GM12878 (cell line): ENCODE measurements around the gene COL21A1. TPM values are rescaled to one million over a fixed set of nuclear protein-coding genes. Genes with fewer than 3 reads are reported as not detected.

Experiments
- ATAC-seq: fragments of 200-7000 bp; cut with Tn5 transposase; 3 replicates; pipeline ENCODE4 v1.9.1; 2020; ENCODE audit warnings: mild to moderate bottlenecking, moderate library complexity
- BruUV-seq: library from RNA; stranded (reverse); fragments of 400-500 nt; replicated peaks from 2 replicates; lab custom pipeline; 2021; lab: Mats Ljungman, UMichigan
- CTCF ChIA-PET: fragments of 300-600 bp; sonication (Branson Sonifier 250); formaldehyde crosslinking; extraction: SDS; loops from one replicate; lab custom pipeline; 2021; ENCODE audit warnings: inconsistent platforms; lab: Yijun Ruan, JAX
- POLR2A ChIA-PET: fragments of 350-600 bp; formaldehyde crosslinking; extraction: SDS; loops from one replicate; lab custom pipeline; 2021; ENCODE audit warnings: inconsistent platforms; lab: Charles Lee
- RAD21 ChIA-PET: fragments of 300-600 bp; sonication (Branson Sonifier 250); formaldehyde crosslinking; loops from one replicate; lab custom pipeline; 2023; ENCODE audit warnings: antibody characterized with exemption; ENCODE audit not compliant: unreplicated experiment; lab: Charles Lee
- SMC1A ChIA-PET: fragments of 300-600 bp; sonication (Branson Sonifier 250); formaldehyde crosslinking; loops from one replicate; lab custom pipeline; 2023; ENCODE audit not compliant: unreplicated experiment, uncharacterized antibody; lab: Charles Lee
- DNase-seq: peaks from one replicate; pipeline ENCODE4 v3.0.0-alpha.2; 2011; ENCODE audit warnings: low read depth, low spot score
- FAIRE-seq: peaks from 3 replicates; lab custom pipeline; 2011; peaks lifted over from hg19 to GRCh38; lab: Jason Lieb, UNC
- H2AFZ ChIP-seq: 2 replicates; pipeline ENCODE4 v1.6.0; 2011; ENCODE audit warnings: low read depth, low read length, control low read depth; ENCODE audit not compliant: control insufficient read depth
- H3K27ac ChIP-seq: 2 replicates; pipeline ENCODE4 v1.5.1; 2011; ENCODE audit warnings: control low read depth; ENCODE audit not compliant: control insufficient read depth, insufficient read depth
- H3K27me3 ChIP-seq, 2 experiments: replicated peaks in 1 of 2; 2 replicates each; pipeline versions ENCODE4 v1.6.0 to v1.6.1; 2011; ENCODE audit warnings: low read length in 1 of 2; ENCODE audit not compliant: control insufficient read depth in 2 of 2, insufficient read depth in 2 of 2
- H3K36me3 ChIP-seq, 2 experiments: 2 replicates each; pipeline ENCODE4 v1.5.1; 2011; ENCODE audit warnings: low read length in 1 of 2; ENCODE audit not compliant: control insufficient read depth in 2 of 2, insufficient read depth in 2 of 2
- H3K4me1 ChIP-seq: 2 replicates; pipeline ENCODE4 v1.6.1; 2011; ENCODE audit warnings: mild to moderate bottlenecking, low read length, moderate library complexity, mixed read lengths; ENCODE audit not compliant: control insufficient read depth, insufficient read depth
- H3K4me2 ChIP-seq: 2 replicates; pipeline ENCODE4 v1.6.0; 2011; ENCODE audit warnings: control low read depth; ENCODE audit not compliant: control insufficient read depth, insufficient read depth
- H3K4me3 ChIP-seq: fragments of 200-600 bp; sonication (generic); 2 replicates; pipeline ENCODE4 v1.5.1; 2016
- H3K79me2 ChIP-seq: 2 replicates; pipeline ENCODE4 v1.6.0; 2011; ENCODE audit warnings: low read length; ENCODE audit not compliant: control insufficient read depth, insufficient read depth
- H3K9ac ChIP-seq: 2 replicates; pipeline ENCODE4 v1.8.0; 2011; ENCODE audit warnings: low read length, control low read depth, mixed read lengths; ENCODE audit not compliant: control insufficient read depth, insufficient read depth
- H3K9me3 ChIP-seq: replicated peaks from 3 replicates; pipeline ENCODE4 v1.5.1; 2011; ENCODE audit warnings: mild to moderate bottlenecking, low read length; ENCODE audit not compliant: control insufficient read depth, insufficient read depth
- H4K20me1 ChIP-seq: 2 replicates; pipeline ENCODE4 v1.6.0; 2011; ENCODE audit not compliant: control insufficient read depth, insufficient read depth
- BCL11A ChIP-seq: IDR thresholded peaks from 2 replicates; pipeline ENCODE4 v1.6.1; 2011; ENCODE audit warnings: low read depth, low read length
- CBX5 ChIP-seq: sonication (generic); IDR thresholded peaks from 2 replicates; pipeline ENCODE4 v1.6.1; 2016; ENCODE audit warnings: low read depth, moderate library complexity, mild to moderate bottlenecking, inconsistent platforms
- DPF2 ChIP-seq: fragments of 450-650 bp; IDR thresholded peaks from 2 replicates; pipeline ENCODE4 v1.6.1; 2017; ENCODE audit warnings: mild to moderate bottlenecking
- EZH2 ChIP-seq: IDR thresholded peaks from 2 replicates; pipeline ENCODE4 v1.6.1; 2012; ENCODE audit warnings: low read depth, mild to moderate bottlenecking, control low read depth, inconsistent platforms, low read length, borderline replicate concordance; ENCODE audit not compliant: control insufficient read depth
- HDAC2 ChIP-seq: fragments of 200-600 bp; sonication (generic); IDR thresholded peaks from 2 replicates; pipeline ENCODE4 v1.6.1; 2017
- HDGF ChIP-seq: fragments of 450-650 bp; IDR thresholded peaks from 2 replicates; pipeline ENCODE4 v1.6.1; 2016; ENCODE audit warnings: antibody characterized with exemption
- JUNB ChIP-seq: IDR thresholded peaks from 2 replicates; pipeline ENCODE4 v1.6.1; 2016; ENCODE audit warnings: antibody characterized with exemption, mild to moderate bottlenecking
- POLR2AphosphoS5 ChIP-seq: IDR thresholded peaks from 2 replicates; pipeline ENCODE4 v1.6.1; 2011; ENCODE audit warnings: mild to moderate bottlenecking, low read length, inconsistent platforms
- SMAD1 ChIP-seq: fragments of 450-650 bp; IDR thresholded peaks from 2 replicates; pipeline ENCODE4 v1.6.1; 2018; ENCODE audit warnings: mild to moderate bottlenecking, low read depth; ENCODE audit not compliant: partially characterized antibody
- TAF1 ChIP-seq: IDR thresholded peaks from 2 replicates; pipeline ENCODE4 v1.6.1; 2011; ENCODE audit warnings: mild to moderate bottlenecking, low read depth, low read length, borderline replicate concordance
- TARDBP ChIP-seq: IDR thresholded peaks from 2 replicates; pipeline ENCODE4 v1.6.1; 2016; ENCODE audit warnings: borderline replicate concordance
- ZSCAN29 ChIP-seq: fragments of 450-650 bp; IDR thresholded peaks from 2 replicates; pipeline ENCODE4 v1.6.1; 2017; ENCODE audit warnings: mild to moderate bottlenecking, moderate library complexity
- in situ Hi-C: fragments of 300-500 bp; cut with MboI; formaldehyde crosslinking; loops from 9 replicates; pipeline ENCODE4 v1.14.3; 2018; ENCODE audit warnings: mixed read lengths
- intact Hi-C: fragments of 100-400 bp; cut with micrococcal nuclease; formaldehyde crosslinking; loops from one replicate; pipeline ENCODE4 v1.14.2; 2022; ENCODE audit not compliant: unreplicated experiment
- polyA plus RNA-seq, 11 experiments: library from polyadenylated mRNA; depleted of rRNA in 4 of 11; unstranded in 6 of 11; stranded (reverse) in 5 of 11; fragments of >200 nt; fragmentation: Nextera tagmentation in 4 of 11; fragmentation: Illumina TruSeq in 1 of 11; extraction: Ambion mirVana in 4 of 11; extraction: Trizol in 1 of 11; gene quantifications; 1 replicate in 1 of 11; 2 replicates in 10 of 11; pipeline versions ENCODE4 v1.2.1 to v1.2.3, GENCODE V29; 2011 to 2016; ENCODE audit warnings: inconsistent platforms in 2 of 11, missing spikeins in 2 of 11, low read depth in 1 of 11
- total RNA-seq, 4 experiments: library from RNA; depleted of rRNA in 3 of 4; stranded (reverse); fragments of >200 nt in 3 of 4; fragmentation: Illumina TruSeq in 1 of 4; extraction: Trizol in 1 of 4; gene quantifications; 2 replicates each; pipeline versions ENCODE4 v1.2.1 to v1.2.3, GENCODE V29; 2013 to 2021
- TF ChIP-seq, protein P1 (sequence below), 3 experiments: IDR thresholded peaks in 2 of 3; conservative IDR thresholded peaks in 1 of 3; 2 replicates each; pipeline ENCODE4 v1.5.1; 2011; ENCODE audit warnings: low read depth in 3 of 3, low read length in 3 of 3, mild to moderate bottlenecking in 3 of 3, control low read depth in 2 of 3, moderate library complexity in 2 of 3, inconsistent platforms in 1 of 3, mixed read lengths in 1 of 3; ENCODE audit not compliant: control insufficient read depth in 2 of 3, insufficient read depth in 1 of 3; ENCODE audit errors: extremely low read depth in 1 of 3
- TF ChIP-seq, protein P2 (sequence below): IDR thresholded peaks from 2 replicates; pipeline ENCODE4 v1.6.1; 2012; ENCODE audit warnings: low read depth, low read length, improper control_type of control experiment
- TF ChIP-seq, protein P3 (sequence below): fragments of 450-650 bp; IDR thresholded peaks from 2 replicates; pipeline ENCODE4 v1.6.1; 2018; ENCODE audit warnings: mild to moderate bottlenecking, low read depth, moderate library complexity; ENCODE audit not compliant: partially characterized antibody
- TF ChIP-seq, protein P4 (sequence below): fragments of 450-650 bp; formaldehyde crosslinking; IDR thresholded peaks from 2 replicates; pipeline ENCODE4 v1.4.0; 2022; ENCODE audit warnings: mild to moderate bottlenecking, moderate library complexity

The COL21A1 gene
- total and polyA plus RNA-seq, 10 of the 15 experiments (the other 5 are each of a cell fraction or from before 2014, with no cell fraction given) = 0.10 TPM; not detected in 9

DNA sequence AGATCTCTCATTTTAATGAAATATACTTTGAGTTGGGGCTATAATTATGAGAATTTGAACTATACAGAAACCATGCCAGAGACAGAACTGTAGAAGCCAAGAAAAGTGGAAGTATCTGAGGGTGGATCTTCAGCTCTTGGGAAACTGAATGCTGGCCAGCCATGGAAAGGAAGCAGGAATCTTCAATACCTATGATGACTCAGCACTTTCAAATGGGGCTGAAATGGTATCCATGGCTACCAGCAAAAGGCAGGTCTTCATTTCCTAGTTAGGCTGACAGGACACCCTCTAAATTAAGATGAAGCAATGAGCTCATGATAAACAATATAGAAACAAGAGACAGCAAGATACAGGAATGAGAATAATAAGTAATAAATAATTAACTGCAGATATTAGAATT is 171.3 kb downstream of the COL21A1 start (continued):
- TF ChIP-seq, protein P1, sequence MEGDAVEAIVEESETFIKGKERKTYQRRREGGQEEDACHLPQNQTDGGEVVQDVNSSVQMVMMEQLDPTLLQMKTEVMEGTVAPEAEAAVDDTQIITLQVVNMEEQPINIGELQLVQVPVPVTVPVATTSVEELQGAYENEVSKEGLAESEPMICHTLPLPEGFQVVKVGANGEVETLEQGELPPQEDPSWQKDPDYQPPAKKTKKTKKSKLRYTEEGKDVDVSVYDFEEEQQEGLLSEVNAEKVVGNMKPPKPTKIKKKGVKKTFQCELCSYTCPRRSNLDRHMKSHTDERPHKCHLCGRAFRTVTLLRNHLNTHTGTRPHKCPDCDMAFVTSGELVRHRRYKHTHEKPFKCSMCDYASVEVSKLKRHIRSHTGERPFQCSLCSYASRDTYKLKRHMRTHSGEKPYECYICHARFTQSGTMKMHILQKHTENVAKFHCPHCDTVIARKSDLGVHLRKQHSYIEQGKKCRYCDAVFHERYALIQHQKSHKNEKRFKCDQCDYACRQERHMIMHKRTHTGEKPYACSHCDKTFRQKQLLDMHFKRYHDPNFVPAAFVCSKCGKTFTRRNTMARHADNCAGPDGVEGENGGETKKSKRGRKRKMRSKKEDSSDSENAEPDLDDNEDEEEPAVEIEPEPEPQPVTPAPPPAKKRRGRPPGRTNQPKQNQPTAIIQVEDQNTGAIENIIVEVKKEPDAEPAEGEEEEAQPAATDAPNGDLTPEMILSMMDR (IDR thresholded peaks at IDR 0.05 in 2 of 3, conservative IDR thresholded peaks at IDR 0.05 in 1 of 3; ENCODE audit: control insufficient read depth in 2 of 3, extremely low read depth in 1 of 3, insufficient read depth in 1 of 3, low read depth in 3 of 3, low read length in 3 of 3) = no peak
- TF ChIP-seq EZH2 (no peak), HDGF (no peak), JUNB (no peak), CBX5 (no peak), POLR2AphosphoS5 (no peak), TARDBP (no peak), BCL11A (no peak), SMAD1 (no peak), HDAC2 (no peak), DPF2 (no peak), TAF1 (no peak)
- TF ChIP-seq, protein P2, sequence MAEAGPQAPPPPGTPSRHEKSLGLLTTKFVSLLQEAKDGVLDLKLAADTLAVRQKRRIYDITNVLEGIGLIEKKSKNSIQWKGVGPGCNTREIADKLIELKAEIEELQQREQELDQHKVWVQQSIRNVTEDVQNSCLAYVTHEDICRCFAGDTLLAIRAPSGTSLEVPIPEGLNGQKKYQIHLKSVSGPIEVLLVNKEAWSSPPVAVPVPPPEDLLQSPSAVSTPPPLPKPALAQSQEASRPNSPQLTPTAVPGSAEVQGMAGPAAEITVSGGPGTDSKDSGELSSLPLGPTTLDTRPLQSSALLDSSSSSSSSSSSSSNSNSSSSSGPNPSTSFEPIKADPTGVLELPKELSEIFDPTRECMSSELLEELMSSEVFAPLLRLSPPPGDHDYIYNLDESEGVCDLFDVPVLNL = no peak

DNA sequence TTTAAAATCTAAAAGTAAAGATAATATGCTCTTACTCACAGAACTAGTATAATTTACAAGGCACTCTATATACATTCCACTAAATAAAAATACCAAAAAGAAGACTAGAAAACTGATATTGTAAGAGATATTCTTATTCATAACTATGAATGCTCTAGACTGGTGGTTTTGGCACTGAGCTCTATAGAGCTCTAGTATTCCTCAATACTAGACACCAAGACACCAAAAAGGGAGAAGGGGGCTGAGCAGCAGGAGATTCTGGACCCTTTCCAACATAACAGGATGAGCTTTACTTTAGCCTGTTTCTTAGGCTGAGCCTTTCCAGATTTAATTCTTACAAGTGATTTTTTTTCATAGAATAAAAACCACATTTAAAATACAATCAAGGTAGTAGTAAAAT is 173.6 kb downstream of the COL21A1 start:
- H3K4me1 ChIP-seq = no peaks in the 10 kb centered on the region
- ChIA-PET POLR2A (no interaction called here), RAD21 (no interaction called here), SMC1A (interaction anchor here (1.3 to 1.5 kb wide), 2 partner anchors 10 to 12 kb away, joined by 3 to 4 read pairs; no protein-coding TSS in a partner anchor), CTCF (no interaction called here)
- H3K9ac ChIP-seq = no peak overlapping the region
- no peak for ATAC-seq
- no peak overlapping the region for H3K4me2 ChIP-seq
- no peak overlapping the region for H2AFZ ChIP-seq
- no peak overlapping the region for H3K4me3 ChIP-seq
- no peaks in the 10 kb centered on the region for H3K9me3 ChIP-seq
- H4K20me1 ChIP-seq = no peaks in the 10 kb centered on the region
- no peaks in the 10 kb centered on the region for H3K79me2 ChIP-seq
- in situ Hi-C loops (no loop called here), intact Hi-C loops (no loop called here)
- DNase-seq = no peak
- no TSS peak for BruUV-seq
- H3K27ac ChIP-seq = no peak overlapping the region
- no peaks in the 10 kb centered on the region for H3K36me3 ChIP-seq
- no peaks in the 10 kb centered on the region for H3K27me3 ChIP-seq
- no peak for FAIRE-seq
- no peak for TF ChIP-seq SMAD1
- TF ChIP-seq, protein P3, sequence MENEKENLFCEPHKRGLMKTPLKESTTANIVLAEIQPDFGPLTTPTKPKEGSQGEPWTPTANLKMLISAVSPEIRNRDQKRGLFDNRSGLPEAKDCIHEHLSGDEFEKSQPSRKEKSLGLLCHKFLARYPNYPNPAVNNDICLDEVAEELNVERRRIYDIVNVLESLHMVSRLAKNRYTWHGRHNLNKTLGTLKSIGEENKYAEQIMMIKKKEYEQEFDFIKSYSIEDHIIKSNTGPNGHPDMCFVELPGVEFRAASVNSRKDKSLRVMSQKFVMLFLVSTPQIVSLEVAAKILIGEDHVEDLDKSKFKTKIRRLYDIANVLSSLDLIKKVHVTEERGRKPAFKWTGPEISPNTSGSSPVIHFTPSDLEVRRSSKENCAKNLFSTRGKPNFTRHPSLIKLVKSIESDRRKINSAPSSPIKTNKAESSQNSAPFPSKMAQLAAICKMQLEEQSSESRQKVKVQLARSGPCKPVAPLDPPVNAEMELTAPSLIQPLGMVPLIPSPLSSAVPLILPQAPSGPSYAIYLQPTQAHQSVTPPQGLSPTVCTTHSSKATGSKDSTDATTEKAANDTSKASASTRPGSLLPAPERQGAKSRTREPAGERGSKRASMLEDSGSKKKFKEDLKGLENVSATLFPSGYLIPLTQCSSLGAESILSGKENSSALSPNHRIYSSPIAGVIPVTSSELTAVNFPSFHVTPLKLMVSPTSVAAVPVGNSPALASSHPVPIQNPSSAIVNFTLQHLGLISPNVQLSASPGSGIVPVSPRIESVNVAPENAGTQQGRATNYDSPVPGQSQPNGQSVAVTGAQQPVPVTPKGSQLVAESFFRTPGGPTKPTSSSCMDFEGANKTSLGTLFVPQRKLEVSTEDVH = no peak
- TF ChIP-seq ZSCAN29 = no peak
- TF ChIP-seq, protein P4, sequence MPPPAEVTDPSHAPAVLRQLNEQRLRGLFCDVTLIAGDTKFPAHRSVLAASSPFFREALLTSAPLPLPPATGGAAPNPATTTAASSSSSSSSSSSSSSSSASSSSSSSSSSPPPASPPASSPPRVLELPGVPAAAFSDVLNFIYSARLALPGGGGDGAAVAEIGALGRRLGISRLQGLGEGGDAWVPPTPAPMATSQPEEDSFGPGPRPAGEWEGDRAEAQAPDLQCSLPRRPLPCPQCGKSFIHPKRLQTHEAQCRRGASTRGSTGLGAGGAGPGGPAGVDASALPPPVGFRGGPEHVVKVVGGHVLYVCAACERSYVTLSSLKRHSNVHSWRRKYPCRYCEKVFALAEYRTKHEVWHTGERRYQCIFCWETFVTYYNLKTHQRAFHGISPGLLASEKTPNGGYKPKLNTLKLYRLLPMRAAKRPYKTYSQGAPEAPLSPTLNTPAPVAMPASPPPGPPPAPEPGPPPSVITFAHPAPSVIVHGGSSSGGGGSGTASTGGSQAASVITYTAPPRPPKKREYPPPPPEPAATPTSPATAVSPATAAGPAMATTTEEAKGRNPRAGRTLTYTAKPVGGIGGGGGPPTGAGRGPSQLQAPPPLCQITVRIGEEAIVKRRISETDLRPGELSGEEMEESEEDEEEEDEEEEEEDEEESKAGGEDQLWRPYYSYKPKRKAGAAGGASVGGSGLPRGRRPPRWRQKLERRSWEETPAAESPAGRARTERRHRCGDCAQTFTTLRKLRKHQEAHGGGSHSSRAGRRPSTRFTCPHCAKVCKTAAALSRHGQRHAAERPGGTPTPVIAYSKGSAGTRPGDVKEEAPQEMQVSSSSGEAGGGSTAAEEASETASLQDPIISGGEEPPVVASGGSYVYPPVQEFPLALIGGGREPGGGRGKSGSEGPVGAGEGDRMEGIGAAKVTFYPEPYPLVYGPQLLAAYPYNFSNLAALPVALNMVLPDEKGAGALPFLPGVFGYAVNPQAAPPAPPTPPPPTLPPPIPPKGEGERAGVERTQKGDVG (CRISPR knock-in tag) = no peak
